H9 (cell line): ENCODE data around the gene PKNOX2. TPM values are rescaled to one million over a fixed set of nuclear protein-coding genes. Genes with fewer than 3 reads are reported as not detected.

ENCODE experiments used
- DNase-seq: peaks from one replicate; pipeline ENCODE4 v3.0.0-alpha.2; 2017
- H2AFZ ChIP-seq: one replicate; pipeline ENCODE4 v1.6.1; 2013; ENCODE audit warnings: mild to moderate bottlenecking, low read length, control low read depth, moderate library complexity
- H2AK5ac ChIP-seq: 2 replicates; pipeline ENCODE4 v1.6.1; 2013; ENCODE audit warnings: low read length, control low read depth, mixed read lengths; ENCODE audit not compliant: insufficient read length
- H2BK120ac ChIP-seq: one replicate; pipeline ENCODE4 v1.6.1; 2013; ENCODE audit warnings: low read depth, mild to moderate bottlenecking, low read length, control low read depth, inconsistent platforms; ENCODE audit not compliant: poor library complexity, severe bottlenecking
- H2BK12ac ChIP-seq: 2 replicates; pipeline ENCODE4 v1.6.1; 2013; ENCODE audit warnings: low read length, control low read depth, mixed read lengths, low read depth; ENCODE audit not compliant: insufficient read length
- H2BK15ac ChIP-seq: 2 replicates; pipeline ENCODE4 v1.6.1; 2013; ENCODE audit warnings: low read depth, low read length, control low read depth
- H2BK20ac ChIP-seq: one replicate; pipeline ENCODE4 v1.6.1; 2013; ENCODE audit warnings: low read depth, mild to moderate bottlenecking, low read length, control low read depth, inconsistent platforms; ENCODE audit not compliant: poor library complexity, severe bottlenecking
- H2BK5ac ChIP-seq: 2 replicates; pipeline ENCODE4 v1.6.1; 2013; ENCODE audit warnings: low read length, control low read depth, mixed read lengths; ENCODE audit not compliant: insufficient read length
- H3K14ac ChIP-seq: 2 replicates; pipeline ENCODE4 v1.6.1; 2013; ENCODE audit warnings: low read length, control low read depth; ENCODE audit not compliant: insufficient read depth
- H3K18ac ChIP-seq: 2 replicates; pipeline ENCODE4 v1.6.1; 2013; ENCODE audit warnings: low read depth, mild to moderate bottlenecking, mixed read lengths, low read length, control low read depth; ENCODE audit not compliant: insufficient read length
- H3K23ac ChIP-seq: 2 replicates; pipeline ENCODE4 v1.6.1; 2013; ENCODE audit warnings: low read length, control low read depth, mixed read lengths, low read depth; ENCODE audit not compliant: insufficient read length
- H3K23me2 ChIP-seq: 2 replicates; pipeline ENCODE4 v1.6.1; 2013; ENCODE audit warnings: low read depth, mild to moderate bottlenecking, mixed read lengths, low read length, control low read depth; ENCODE audit not compliant: insufficient read length, poor library complexity, severe bottlenecking
- H3K27ac ChIP-seq: 2 replicates; pipeline ENCODE4 v1.5.1; 2013; ENCODE audit warnings: low read length, control low read depth, mixed read lengths, low read depth; ENCODE audit not compliant: insufficient read length
- H3K27me3 ChIP-seq: 2 replicates; pipeline ENCODE4 v1.6.1; 2013; ENCODE audit warnings: low read length, control low read depth, inconsistent platforms; ENCODE audit not compliant: insufficient read depth
- H3K4ac ChIP-seq: 2 replicates; pipeline ENCODE4 v1.6.1; 2013; ENCODE audit warnings: low read depth, mild to moderate bottlenecking, control low read depth, inconsistent platforms, low read length, moderate library complexity
- H3K4me1 ChIP-seq: 2 replicates; pipeline ENCODE4 v1.6.1; 2013; ENCODE audit warnings: low read length, control low read depth, inconsistent platforms; ENCODE audit not compliant: insufficient read depth
- H3K4me2 ChIP-seq: 2 replicates; pipeline ENCODE4 v1.6.1; 2013; ENCODE audit warnings: low read length, control low read depth, mixed read lengths; ENCODE audit not compliant: insufficient read length, insufficient read depth
- H3K56ac ChIP-seq: 2 replicates; pipeline ENCODE4 v1.6.1; 2013; ENCODE audit warnings: low read depth, mild to moderate bottlenecking, mixed read lengths, low read length, control low read depth; ENCODE audit not compliant: insufficient read length
- H3K79me1 ChIP-seq: 2 replicates; pipeline ENCODE4 v1.6.1; 2013; ENCODE audit warnings: low read depth, mild to moderate bottlenecking, moderate library complexity, low read length, control low read depth, inconsistent platforms; ENCODE audit not compliant: insufficient read depth, poor library complexity, severe bottlenecking
- H3K79me2 ChIP-seq: 2 replicates; pipeline ENCODE4 v1.6.1; 2013; ENCODE audit warnings: low read length, control low read depth, inconsistent platforms; ENCODE audit not compliant: insufficient read depth
- H3K9ac ChIP-seq: 2 replicates; pipeline ENCODE4 v1.6.1; 2013; ENCODE audit warnings: low read length, control low read depth, mixed read lengths; ENCODE audit not compliant: insufficient read length; ENCODE audit errors: extremely low read depth
- H3K9me3 ChIP-seq: one replicate; pipeline ENCODE4 v1.6.1; 2013; ENCODE audit warnings: low read depth, low read length, inconsistent platforms; ENCODE audit not compliant: control insufficient read depth
- H3T11ph ChIP-seq: one replicate; pipeline ENCODE4 v1.6.1; 2013; ENCODE audit warnings: mild to moderate bottlenecking, low read length, control low read depth, inconsistent platforms
- H4K20me1 ChIP-seq: one replicate; pipeline ENCODE4 v1.6.1; 2013; ENCODE audit not compliant: control insufficient read depth, insufficient read length, insufficient read depth
- H4K5ac ChIP-seq: 2 replicates; pipeline ENCODE4 v1.6.1; 2013; ENCODE audit warnings: low read depth, mild to moderate bottlenecking, mixed read lengths, low read length, control low read depth; ENCODE audit not compliant: insufficient read length
- H4K8ac ChIP-seq: replicated peaks from 2 replicates; pipeline ENCODE4 v1.6.1; 2013; ENCODE audit warnings: low read length, control low read depth, mixed read lengths, low read depth; ENCODE audit not compliant: insufficient read length
- H4K91ac ChIP-seq: 2 replicates; pipeline ENCODE4 v1.6.1; 2013; ENCODE audit warnings: low read depth, mild to moderate bottlenecking, moderate library complexity, mixed read lengths, low read length, control low read depth; ENCODE audit not compliant: insufficient read length
- H3K27ac Mint-ChIP-seq, 3 experiments: 2 replicates in 2 of 3; 3 replicates in 1 of 3; pipeline ENCODE4 v1.8.0; 2020 to 2021; ENCODE audit warnings: mixed read lengths in 3 of 3, mild to moderate bottlenecking in 1 of 3, moderate library complexity in 1 of 3
- H3K27me3 Mint-ChIP-seq: 2 replicates; pipeline ENCODE4 v1.8.0; 2021; ENCODE audit warnings: low read depth, mild to moderate bottlenecking, moderate library complexity, mixed read lengths
- H3K36me3 Mint-ChIP-seq, 3 experiments: 2 replicates in 2 of 3; 3 replicates in 1 of 3; pipeline ENCODE4 v1.8.0; 2020 to 2021; ENCODE audit warnings: low read depth in 3 of 3, mixed read lengths in 3 of 3; ENCODE audit not compliant: insufficient read depth in 1 of 3
- H3K4me1 Mint-ChIP-seq, 2 experiments: 2 replicates each; pipeline ENCODE4 v1.8.0; 2020; ENCODE audit warnings: mixed read lengths in 2 of 2
- H3K4me3 Mint-ChIP-seq, 2 experiments: 2 replicates in 1 of 2; 3 replicates in 1 of 2; pipeline ENCODE4 v1.8.0; 2020 to 2021; ENCODE audit warnings: mild to moderate bottlenecking in 2 of 2, mixed read lengths in 2 of 2, moderate library complexity in 1 of 2
- H3K9me3 Mint-ChIP-seq, 2 experiments: 2 replicates in 1 of 2; 3 replicates in 1 of 2; pipeline ENCODE4 v1.8.0; 2020; ENCODE audit warnings: mild to moderate bottlenecking in 2 of 2, mixed read lengths in 2 of 2, moderate library complexity in 1 of 2
- CTCF ChIP-seq: fragments of 200-600 bp; sonication (generic); conservative IDR thresholded peaks from 3 replicates; pipeline ENCODE4 v1.8.0; 2021; ENCODE audit warnings: antibody characterized with exemption, mild to moderate bottlenecking
- WGBS: extraction: QIAGEN DNeasy Blood & Tissue Kit; methylation state at CpG from one replicate; pipeline ENCODE4 v1.1.7; 2013; ENCODE audit warnings: missing lambda C conversion rate, low lambda C conversion rate, mixed read lengths; ENCODE audit not compliant: insufficient read length; ENCODE audit errors: extremely low coverage; 5-methylcytosine and 5-hydroxymethylcytosine counted together
- total RNA-seq: library from RNA; stranded (reverse); gene quantifications from 2 replicates; pipeline ENCODE4 v1.2.1, GENCODE V29; 2021

PKNOX2 gene
- total RNA-seq, 1 experiment from 2014 or later, result 1.3 TPM

- H2AFZ ChIP-seq, result no peak overlapping the region
- H3K36me3 Mint-ChIP-seq, result no peaks in the 10 kb centered on the region; a peak in 1 of 7 replicates
- TF ChIP-seq CTCF, result no peak
- no peak overlapping the region for H4K8ac ChIP-seq
- peaks cover 36% of the 10 kb centered on the region for H3K23me2 ChIP-seq
- H2BK12ac ChIP-seq, result no peak overlapping the region
- H2BK20ac ChIP-seq, result no peak overlapping the region
- H3K27ac Mint-ChIP-seq, result peak overlapping the region in 1 of 3 experiments; percentile 79; a peak in 2 of 7 replicates
- H3K23ac ChIP-seq, result no peak overlapping the region
- H3K4me1 ChIP-seq, result peaks cover 11% of the 10 kb centered on the region; the same call in 1 of the 2 replicates
- H4K20me1 ChIP-seq, result no peaks in the 10 kb centered on the region
- no peak overlapping the region for H3K4ac ChIP-seq
- H3K9me3 ChIP-seq, result no peaks in the 10 kb centered on the region
- H3K9ac ChIP-seq, result no peak overlapping the region
- no peak overlapping the region for H3T11ph ChIP-seq
- no peak overlapping the region for H2BK15ac ChIP-seq
- no peak overlapping the region for H4K5ac ChIP-seq
- H2AK5ac ChIP-seq, result no peak overlapping the region
- H3K9me3 Mint-ChIP-seq, result no peaks in the 10 kb centered on the region
- peaks cover 40% of the 10 kb centered on the region for H3K27me3 ChIP-seq
- H3K18ac ChIP-seq, result no peak overlapping the region
- no peaks in the 10 kb centered on the region for H3K79me1 ChIP-seq
- DNase-seq, result peak; percentile 60
- no peak overlapping the region for H2BK120ac ChIP-seq
- peaks cover 71 to 77% of the 10 kb centered on the region in 2 experiments for H3K4me1 Mint-ChIP-seq
- H2BK5ac ChIP-seq, result no peak overlapping the region
- peaks cover 62% of the 10 kb centered on the region for H3K27me3 Mint-ChIP-seq
- H3K14ac ChIP-seq, result no peak overlapping the region
- H3K4me2 ChIP-seq, result peak overlapping the region; percentile 88
- H3K4me3 Mint-ChIP-seq, result peak overlapping the region; percentile 78 to 94
- no CpG with 5 or more reads among the region's 66 CpGs for WGBS
- H3K79me2 ChIP-seq, result no peaks in the 10 kb centered on the region
- H3K56ac ChIP-seq, result no peak overlapping the region
- H4K91ac ChIP-seq, result no peak overlapping the region
- H3K27ac ChIP-seq, result no peak overlapping the region
These were observed 1.6 kb downstream of the PKNOX2 start for GRCh38 chr11:125165843-125166763.
